Progenitor cell of endocrine pancreas (in vitro differentiated cells): ENCODE measurements around the gene IZUMO2. TPM values are rescaled to one million over a fixed set of nuclear protein-coding genes. Genes with fewer than 3 reads are reported as not detected.
"Not testable (repeated sequence)": the region's sequence is repeated elsewhere in the genome, so short reads cannot be mapped to it uniquely, and the experiment has no call there.

Source experiments
- DNase-seq: peaks from one replicate; pipeline ENCODE4 v3.0.0; 2021; ENCODE audit warnings: low spot score; ENCODE audit not compliant: unreplicated experiment
- H3K27ac Mint-ChIP-seq: 2 replicates; pipeline ENCODE4 v1.8.0; 2021; ENCODE audit warnings: mild to moderate bottlenecking, moderate library complexity, mixed read lengths
- H3K27me3 Mint-ChIP-seq: 2 replicates; pipeline ENCODE4 v1.8.0; 2021; ENCODE audit warnings: mixed read lengths
- H3K36me3 Mint-ChIP-seq: 2 replicates; pipeline ENCODE4 v1.8.0; 2022; ENCODE audit warnings: mixed read lengths; ENCODE audit not compliant: insufficient read depth
- H3K4me1 Mint-ChIP-seq: 2 replicates; pipeline ENCODE4 v1.8.0; 2021; ENCODE audit warnings: low read depth, mixed read lengths
- H3K4me3 Mint-ChIP-seq: 2 replicates; pipeline ENCODE4 v1.8.0; 2021; ENCODE audit warnings: low read depth, mild to moderate bottlenecking, moderate library complexity, mixed read lengths
- H3K9me3 Mint-ChIP-seq: 2 replicates; pipeline ENCODE4 v1.8.0; 2021; ENCODE audit warnings: low read depth, mixed read lengths
- CTCF ChIP-seq: fragments of 200-600 bp; sonication (generic); IDR thresholded peaks from one replicate; pipeline ENCODE4 v1.5.0; 2021; ENCODE audit warnings: antibody characterized with exemption, mild to moderate bottlenecking; ENCODE audit not compliant: unreplicated experiment
- total RNA-seq: library from RNA; stranded (reverse); gene quantifications from 2 replicates; pipeline ENCODE4 v1.2.1, GENCODE V29; 2021

The IZUMO2 gene
- total RNA-seq, 1 donor from 2014 or later: not detected

- no peaks in the 10 kb centered on the region for H3K4me1 Mint-ChIP-seq
- H3K27ac Mint-ChIP-seq: no peak overlapping the region
- H3K27me3 Mint-ChIP-seq: peaks cover 55% of the 10 kb centered on the region
- no peak for TF ChIP-seq CTCF
- DNase-seq: no peak
- H3K9me3 Mint-ChIP-seq: peaks cover 2% of the 10 kb centered on the region
- no peaks in the 10 kb centered on the region for H3K36me3 Mint-ChIP-seq
- H3K4me3 Mint-ChIP-seq: no peak overlapping the region
Observed at GRCh38 chr19:50154529-50154928, 8.6 kb downstream of the IZUMO2 start.

GRCh38 chr19:50152578-50152977 lies 10.5 kb downstream of the IZUMO2 start:
- no peaks in the 10 kb centered on the region for H3K36me3 Mint-ChIP-seq
- H3K27me3 Mint-ChIP-seq: peaks cover 56% of the 10 kb centered on the region
- no peak for DNase-seq
- no peaks in the 10 kb centered on the region for H3K4me1 Mint-ChIP-seq
- H3K9me3 Mint-ChIP-seq: peaks cover 5% of the 10 kb centered on the region
- no peak overlapping the region for H3K27ac Mint-ChIP-seq
- TF ChIP-seq CTCF: no peak
- H3K4me3 Mint-ChIP-seq: no peak overlapping the region

- Mint-ChIP-seq H3K27ac (no peak overlapping the region), H3K4me3 (peak overlapping the region; percentile 73), H3K27me3 (peaks cover 36% of the 10 kb centered on the region), H3K36me3 (no peaks in the 10 kb centered on the region), H3K4me1 (peaks cover 2% of the 10 kb centered on the region), H3K9me3 (peaks cover 3% of the 10 kb centered on the region)
- no peak for TF ChIP-seq CTCF
- DNase-seq: no peak
Observed at GRCh38 chr19:50148528-50148927, 14.6 kb downstream of the IZUMO2 start.

- Mint-ChIP-seq H3K36me3 (no peaks in the 10 kb centered on the region), H3K9me3 (peaks cover 3% of the 10 kb centered on the region), H3K27ac (peak overlapping the region; percentile 85), H3K27me3 (peaks cover 28% of the 10 kb centered on the region), H3K4me1 (peaks cover 2% of the 10 kb centered on the region), H3K4me3 (peak overlapping the region; percentile 73)
- peak; percentile 58 for TF ChIP-seq CTCF
- peak; percentile 63 for DNase-seq
Observed at GRCh38 chr19:50147462-50148423, 15.3 kb downstream of the IZUMO2 start.

- not testable (repeated sequence) for H3K27me3 Mint-ChIP-seq, H3K4me3 Mint-ChIP-seq
- peak; percentile 19 for TF ChIP-seq CTCF
Observed at GRCh38 chr19:50141921-50142320, 21.2 kb downstream of the IZUMO2 start.

GRCh38 chr19:50140118-50140845 lies 22.8 kb downstream of the IZUMO2 start:
- H3K27ac Mint-ChIP-seq, DNase-seq, H3K9me3 Mint-ChIP-seq, H3K4me1 Mint-ChIP-seq, H3K36me3 Mint-ChIP-seq, H3K4me3 Mint-ChIP-seq, H3K27me3 Mint-ChIP-seq: not testable (repeated sequence)

More at GRCh38 chr19:50141921-50142320, 21.2 kb downstream of the IZUMO2 start:
- H3K9me3 Mint-ChIP-seq, H3K4me1 Mint-ChIP-seq, H3K36me3 Mint-ChIP-seq, DNase-seq, H3K27ac Mint-ChIP-seq: not testable (repeated sequence)

GRCh38 chr19:50136603-50137365 lies 26.3 kb downstream of the IZUMO2 start:
- not testable (repeated sequence) for H3K27ac Mint-ChIP-seq, H3K36me3 Mint-ChIP-seq, H3K4me3 Mint-ChIP-seq, H3K27me3 Mint-ChIP-seq, H3K4me1 Mint-ChIP-seq, H3K9me3 Mint-ChIP-seq
- DNase-seq: peak; percentile 19
